SJSA1 (cell line): ENCODE results near the gene PRKCQ. TPM values are rescaled to one million over a fixed set of nuclear protein-coding genes. Genes with fewer than 3 reads are reported as not detected.
A peak's percentile ranks its signal among the peaks of the same experiment; 100 is the strongest.

Experiments used
- DNase-seq, 2 experiments: peaks; one replicate each; pipeline ENCODE4 v3.0.0-alpha.2; 2015 to 2020; ENCODE audit warnings: low spot score in 2 of 2, low read depth in 1 of 2
- H3K27ac ChIP-seq: fragments of 250-450 bp; sonication (Bioruptor Pico); 2 replicates; pipeline ENCODE4 v1.5.1; 2020; ENCODE audit warnings: mild to moderate bottlenecking, moderate library complexity
- H3K27me3 ChIP-seq: fragments of 250-450 bp; sonication (Bioruptor Pico); replicated peaks from 2 replicates; pipeline ENCODE4 v1.5.1; 2020; ENCODE audit warnings: mild to moderate bottlenecking, moderate library complexity
- H3K36me3 ChIP-seq: fragments of 250-450 bp; sonication (Bioruptor Pico); 2 replicates; pipeline ENCODE4 v1.5.1; 2020; ENCODE audit warnings: mild to moderate bottlenecking
- H3K4me1 ChIP-seq: fragments of 250-450 bp; sonication (Bioruptor Pico); replicated peaks from 2 replicates; pipeline ENCODE4 v1.6.1; 2021; ENCODE audit warnings: mild to moderate bottlenecking
- H3K4me3 ChIP-seq: fragments of 250-450 bp; sonication (Bioruptor Pico); 2 replicates; pipeline ENCODE4 v1.5.1; 2020; ENCODE audit warnings: mild to moderate bottlenecking
- H3K9me3 ChIP-seq: fragments of 250-450 bp; sonication (Bioruptor Pico); replicated peaks from 2 replicates; pipeline ENCODE4 v1.5.1; 2020; ENCODE audit warnings: mild to moderate bottlenecking
- total RNA-seq: library from RNA; depleted of rRNA; stranded (reverse); fragments of >200 nt; shearing (Covaris generic); gene quantifications from 2 replicates; pipeline ENCODE4 v1.2.3, GENCODE V29; 2014

The PRKCQ gene
- total RNA-seq, 1 experiment from 2014 or later, result not detected

DNA sequence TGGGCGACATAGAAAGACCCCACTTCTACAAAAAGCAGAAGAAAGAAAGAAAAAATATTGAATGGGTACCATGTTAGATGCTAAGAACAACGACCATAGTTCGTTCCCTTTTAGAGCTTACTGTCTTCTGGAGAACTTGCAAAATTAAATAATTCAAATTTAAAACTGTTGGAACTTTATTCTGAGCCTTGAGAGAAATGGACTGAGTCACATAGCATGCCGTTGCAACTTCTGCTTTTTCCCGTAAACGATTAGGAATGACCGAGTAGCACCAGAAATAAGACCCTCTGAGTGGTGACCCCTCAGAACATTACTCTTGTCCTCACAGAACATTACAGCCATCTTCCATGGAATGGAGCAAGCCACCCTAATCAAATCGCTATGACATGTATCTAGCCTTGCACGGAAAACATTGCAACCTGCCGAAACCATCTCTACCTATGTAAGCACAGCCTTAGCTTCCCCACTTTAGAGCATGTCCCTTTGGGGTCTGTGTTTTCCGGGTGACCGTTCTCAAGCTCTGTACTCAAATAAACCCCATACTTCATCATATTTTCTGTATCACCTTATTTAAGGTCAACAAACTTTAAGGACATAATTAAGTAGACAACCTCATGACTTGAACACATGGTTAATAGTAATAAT is 179.1 kb downstream of the PRKCQ start:
- Histone ChIP-seq H3K27ac (peak overlapping the region; percentile 65), H3K4me1 (peaks cover 27% of the 10 kb centered on the region), H3K27me3 (no peaks in the 10 kb centered on the region), H3K36me3 (no peaks in the 10 kb centered on the region), H3K4me3 (no peak overlapping the region), H3K9me3 (no peaks in the 10 kb centered on the region)
- no peak for DNase-seq

DNA sequence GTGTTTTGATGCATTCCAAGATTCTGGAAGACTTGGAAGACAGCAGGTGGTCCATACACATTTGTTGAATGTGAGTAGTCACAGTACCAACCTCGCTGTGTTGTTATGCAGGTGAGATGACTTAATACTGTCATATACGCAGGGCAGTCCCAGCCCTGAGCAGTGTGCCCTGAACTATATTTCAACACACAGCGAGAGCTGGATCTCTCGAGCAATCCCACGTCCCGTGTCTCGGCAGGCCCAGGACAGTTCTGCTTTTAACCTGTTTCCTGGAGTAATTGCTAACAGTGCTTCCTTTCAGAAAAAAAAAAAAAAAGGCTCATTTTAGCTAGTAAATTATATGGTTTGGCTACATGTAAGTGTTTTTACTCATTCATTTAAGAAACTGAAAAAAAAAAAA is 179.7 kb downstream of the PRKCQ start:
- H3K4me1 ChIP-seq, result peaks cover 27% of the 10 kb centered on the region

GRCh38 chr10:6399879-6400278 is 180.2 kb downstream of the PRKCQ start:
- Histone ChIP-seq H3K4me1 (peaks cover 27% of the 10 kb centered on the region), H3K9me3 (no peaks in the 10 kb centered on the region), H3K4me3 (no peak overlapping the region), H3K27me3 (no peaks in the 10 kb centered on the region), H3K36me3 (no peaks in the 10 kb centered on the region), H3K27ac (peak overlapping the region; percentile 52)
- no peak for DNase-seq

More for the DNA sequence above, 179.7 kb downstream of the PRKCQ start:
- H3K9me3 ChIP-seq, result no peaks in the 10 kb centered on the region
- H3K36me3 ChIP-seq, result no peaks in the 10 kb centered on the region
- H3K27me3 ChIP-seq, result no peaks in the 10 kb centered on the region
- DNase-seq, result no peak
- no peak overlapping the region; the same call in 1 of the 2 replicates for H3K27ac ChIP-seq
- H3K4me3 ChIP-seq, result no peak overlapping the region

DNA sequence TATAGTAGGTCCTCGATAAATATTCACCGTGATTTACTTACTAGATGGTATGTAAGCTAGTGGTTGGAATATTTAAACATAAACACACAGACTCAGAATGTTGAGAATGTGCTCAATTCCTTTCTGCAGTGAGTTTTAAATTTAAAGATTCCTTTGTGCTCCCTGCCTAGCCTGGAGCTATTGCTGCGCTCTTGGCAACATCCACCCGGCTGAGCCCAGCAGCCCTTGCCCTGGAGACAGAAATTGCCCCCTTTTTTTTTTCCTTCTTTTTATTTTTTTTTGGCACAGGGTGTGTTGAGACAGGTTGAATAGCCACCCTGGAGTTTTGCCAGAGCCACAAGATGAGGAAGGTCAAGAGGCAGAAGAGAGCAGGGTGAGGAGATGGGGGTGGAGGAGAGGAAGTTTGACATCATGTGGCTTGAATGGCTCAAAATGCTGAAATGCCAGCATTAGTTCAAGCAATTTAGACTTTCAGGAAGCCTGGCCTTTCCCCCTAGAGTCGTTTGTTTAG is 180.8 kb downstream of the PRKCQ start:
- H3K27ac ChIP-seq, result peak overlapping the region; percentile 52
- no peak overlapping the region for H3K4me3 ChIP-seq
- H3K9me3 ChIP-seq, result no peaks in the 10 kb centered on the region
- H3K36me3 ChIP-seq, result no peaks in the 10 kb centered on the region
- DNase-seq, result peak; percentile 76 to 86
- H3K27me3 ChIP-seq, result no peaks in the 10 kb centered on the region
- peaks cover 27% of the 10 kb centered on the region for H3K4me1 ChIP-seq

DNA sequence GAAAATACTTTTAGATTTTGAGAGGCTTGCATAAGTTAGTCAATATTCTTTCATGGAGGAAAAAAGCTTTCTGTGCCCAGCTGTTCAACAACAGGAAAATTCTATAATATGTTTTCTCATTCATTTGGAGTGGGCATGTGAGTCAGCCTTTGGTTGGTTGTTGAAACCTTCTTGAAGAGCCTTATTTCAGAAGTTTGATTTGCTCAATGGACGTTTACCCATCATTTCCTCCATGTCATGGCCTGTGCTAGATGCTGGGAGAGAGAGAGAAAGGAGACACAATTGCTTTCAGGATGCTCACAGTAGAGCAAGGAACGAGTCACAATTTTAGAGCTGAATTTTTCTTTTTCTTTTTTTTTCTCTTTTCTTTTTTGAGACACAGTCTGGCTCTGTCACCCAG is 181.7 kb downstream of the PRKCQ start:
- Histone ChIP-seq H3K9me3 (no peaks in the 10 kb centered on the region), H3K27ac (no peak overlapping the region), H3K4me1 (peaks cover 27% of the 10 kb centered on the region), H3K27me3 (no peaks in the 10 kb centered on the region), H3K36me3 (no peaks in the 10 kb centered on the region), H3K4me3 (no peak overlapping the region)
- no peak for DNase-seq

- H3K27me3 ChIP-seq, result no peaks in the 10 kb centered on the region
- H3K27ac ChIP-seq, result no peak overlapping the region
- H3K4me1 ChIP-seq, result peaks cover 27% of the 10 kb centered on the region
- H3K9me3 ChIP-seq, result no peaks in the 10 kb centered on the region
- no peaks in the 10 kb centered on the region for H3K36me3 ChIP-seq
- DNase-seq, result no peak
- no peak overlapping the region for H3K4me3 ChIP-seq
Measured at GRCh38 chr10:6396652-6397051, 183.4 kb downstream of the PRKCQ start.

DNA sequence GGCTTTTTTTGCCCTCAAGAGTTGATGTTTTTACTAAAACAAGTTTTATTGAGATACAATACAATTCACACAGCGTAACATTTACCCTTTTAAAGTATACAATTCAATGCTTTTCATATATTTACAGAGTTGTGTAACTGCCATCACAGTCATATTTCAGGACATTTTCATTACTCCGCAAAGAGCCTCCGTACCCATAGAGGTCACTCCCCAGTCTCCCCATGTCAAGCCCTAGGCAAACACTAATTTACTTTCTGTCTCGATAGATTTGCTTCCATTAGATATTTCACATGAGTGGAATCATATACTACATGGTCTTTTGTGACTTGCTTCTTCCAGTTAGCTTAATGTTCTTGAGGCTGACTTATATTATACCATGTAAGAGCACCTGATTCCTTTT is 183.8 kb downstream of the PRKCQ start:
- Histone ChIP-seq H3K9me3 (0 out of 2 replicates have a peak, but pooled peaks cover 3% of the 10 kb centered on the region), H3K36me3 (no peaks in the 10 kb centered on the region), H3K4me1 (peaks cover 25% of the 10 kb centered on the region), H3K27me3 (no peaks in the 10 kb centered on the region), H3K27ac (no peak overlapping the region), H3K4me3 (no peak overlapping the region)
- no peak for DNase-seq

GRCh38 chr10:6395606-6396005 is 184.5 kb downstream of the PRKCQ start:
- no peak for DNase-seq
- no peaks in the 10 kb centered on the region for H3K27me3 ChIP-seq
- no peak overlapping the region for H3K27ac ChIP-seq
- H3K4me3 ChIP-seq, result no peak overlapping the region
- H3K9me3 ChIP-seq, result 0 out of 2 replicates have a peak, but pooled peaks cover 5% of the 10 kb centered on the region
- no peaks in the 10 kb centered on the region for H3K36me3 ChIP-seq
- H3K4me1 ChIP-seq, result peaks cover 20% of the 10 kb centered on the region

DNA sequence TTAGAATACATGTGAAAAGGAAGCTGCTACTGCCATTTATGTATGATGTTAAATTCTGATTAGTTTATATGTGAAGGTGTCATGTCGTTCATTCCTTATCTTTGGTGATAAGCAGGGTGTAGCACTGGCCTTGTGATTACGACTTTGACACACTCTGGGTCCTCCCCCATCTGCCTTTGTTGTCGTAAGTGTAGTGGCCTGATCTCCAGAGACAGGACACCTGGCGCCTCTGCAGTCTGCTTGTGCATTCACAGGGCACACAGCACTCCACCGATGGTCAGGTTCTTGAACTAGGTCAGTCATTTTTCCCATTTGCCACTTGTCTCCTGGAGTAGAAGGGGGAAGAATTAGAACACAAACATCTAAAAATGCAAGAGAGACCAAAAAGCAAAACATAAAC is 186.0 kb downstream of the PRKCQ start:
- Histone ChIP-seq H3K4me3 (no peak overlapping the region), H3K36me3 (no peaks in the 10 kb centered on the region), H3K9me3 (0 out of 2 replicates have a peak, but pooled peaks cover 5% of the 10 kb centered on the region), H3K4me1 (peaks cover 9% of the 10 kb centered on the region), H3K27me3 (no peaks in the 10 kb centered on the region), H3K27ac (no peak overlapping the region)
- DNase-seq, result no peak

DNA sequence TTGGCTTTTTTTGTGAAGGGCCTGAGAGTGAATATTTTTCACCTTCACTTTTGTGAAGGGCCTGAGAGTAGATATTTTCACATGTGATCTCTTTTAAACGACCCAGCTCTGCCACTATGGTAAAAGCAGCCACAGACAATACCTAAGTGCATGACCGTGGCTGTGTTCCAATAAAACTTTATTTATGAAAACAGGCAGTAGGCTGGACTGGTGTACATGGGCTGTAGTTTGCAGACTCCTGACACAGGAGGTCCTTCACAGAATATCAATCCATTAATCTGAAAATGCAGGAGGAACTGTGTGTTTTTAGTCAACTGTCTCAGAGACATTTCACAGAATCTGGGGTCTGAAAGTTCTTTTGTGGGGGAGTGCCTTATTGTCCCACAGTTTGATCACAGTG is 186.9 kb downstream of the PRKCQ start:
- Histone ChIP-seq H3K27ac (no peak overlapping the region), H3K9me3 (0 out of 2 replicates have a peak, but pooled peaks cover 5% of the 10 kb centered on the region), H3K36me3 (no peaks in the 10 kb centered on the region), H3K27me3 (no peaks in the 10 kb centered on the region), H3K4me3 (no peak overlapping the region), H3K4me1 (peaks cover under 1% of the 10 kb centered on the region; the same call in 1 of the 2 replicates)
- DNase-seq, result no peak

DNA sequence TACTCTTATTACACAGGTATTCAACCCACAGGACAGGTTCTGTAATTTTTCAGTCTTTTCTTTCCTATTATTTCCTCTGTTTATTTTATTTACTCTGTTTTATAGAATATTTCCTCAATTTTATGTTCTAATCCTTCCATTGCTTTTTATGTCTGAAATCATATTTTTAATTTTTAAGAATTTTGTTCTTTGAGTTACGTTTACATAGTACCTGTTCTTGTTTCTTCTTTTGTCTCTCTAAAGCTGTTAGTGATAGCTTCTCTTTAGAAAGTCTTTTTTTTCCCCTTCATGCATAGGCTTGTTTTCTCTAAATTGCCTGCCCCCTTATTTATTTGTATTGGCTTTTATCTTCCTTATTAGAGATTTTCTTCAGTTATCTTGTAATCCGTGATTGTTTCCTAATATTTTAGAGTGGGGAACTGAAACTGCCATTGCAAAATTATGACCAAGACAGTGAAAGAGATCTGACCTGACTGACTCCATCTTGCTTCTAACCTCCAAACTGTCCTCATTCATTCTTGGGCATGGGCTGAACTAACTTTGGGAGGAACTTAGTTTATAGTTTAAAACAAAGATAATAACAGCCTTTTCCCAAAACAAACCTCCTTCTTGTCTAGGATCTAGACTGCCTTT is 189.7 kb downstream of the PRKCQ start:
- Histone ChIP-seq H3K27ac (no peak overlapping the region), H3K4me1 (no peaks in the 10 kb centered on the region), H3K27me3 (no peaks in the 10 kb centered on the region), H3K4me3 (no peak overlapping the region), H3K9me3 (0 out of 2 replicates have a peak, but pooled peaks cover 7% of the 10 kb centered on the region), H3K36me3 (no peaks in the 10 kb centered on the region)
- no peak for DNase-seq

GRCh38 chr10:6388261-6388893 is 191.7 kb downstream of the PRKCQ start:
- no peaks in the 10 kb centered on the region for H3K36me3 ChIP-seq
- H3K4me1 ChIP-seq, result peaks cover 3% of the 10 kb centered on the region
- H3K9me3 ChIP-seq, result 0 out of 2 replicates have a peak, but pooled peaks cover 7% of the 10 kb centered on the region
- no peaks in the 10 kb centered on the region for H3K27me3 ChIP-seq
- H3K4me3 ChIP-seq, result no peak overlapping the region
- H3K27ac ChIP-seq, result no peak overlapping the region
- DNase-seq, result no peak

- Histone ChIP-seq H3K4me1 (peaks cover 17% of the 10 kb centered on the region), H3K9me3 (0 out of 2 replicates have a peak, but pooled peaks cover 7% of the 10 kb centered on the region), H3K36me3 (no peaks in the 10 kb centered on the region), H3K4me3 (no peak overlapping the region), H3K27ac (no peak overlapping the region), H3K27me3 (no peaks in the 10 kb centered on the region)
- DNase-seq, result no peak
Measured at GRCh38 chr10:6386960-6387359, 193.1 kb downstream of the PRKCQ start.

- Histone ChIP-seq H3K4me3 (no peak overlapping the region), H3K36me3 (no peaks in the 10 kb centered on the region), H3K9me3 (peaks cover 6% of the 10 kb centered on the region), H3K27ac (no peak overlapping the region), H3K4me1 (peaks cover 21% of the 10 kb centered on the region), H3K27me3 (no peaks in the 10 kb centered on the region)
- no peak for DNase-seq
Measured at GRCh38 chr10:6386346-6386745, 193.7 kb downstream of the PRKCQ start.
